Endodermal cell (in vitro differentiated cells): ENCODE results near the gene FYB2. TPM values are rescaled to one million over a fixed set of nuclear protein-coding genes. Genes with fewer than 3 reads are reported as not detected.

Source experiments
- DNase-seq: peaks from one replicate; pipeline ENCODE4 v3.0.0-alpha.2; 2017
- H3K27ac ChIP-seq: 2 replicates; pipeline ENCODE4 v1.5.1; 2013; ENCODE audit warnings: mild to moderate bottlenecking, low read depth, low read length, moderate library complexity
- H3K27me3 ChIP-seq: 2 replicates; pipeline ENCODE4 v1.6.1; 2013; ENCODE audit warnings: mild to moderate bottlenecking, low read length, moderate library complexity; ENCODE audit not compliant: insufficient read depth, control insufficient read depth, poor library complexity, severe bottlenecking
- H3K36me3 ChIP-seq: 2 replicates; pipeline ENCODE4 v1.7.0; 2013; ENCODE audit warnings: mild to moderate bottlenecking, low read length, moderate library complexity; ENCODE audit not compliant: control insufficient read depth, insufficient read depth
- H3K4me1 ChIP-seq: one replicate; pipeline ENCODE4 v1.7.0; 2013; ENCODE audit warnings: low read length; ENCODE audit not compliant: control insufficient read depth, insufficient read depth
- H3K4me3 ChIP-seq: 2 replicates; pipeline ENCODE4 v1.5.1; 2013; ENCODE audit warnings: mild to moderate bottlenecking, low read length, moderate library complexity
- H3K9ac ChIP-seq: 2 replicates; pipeline ENCODE4 v1.6.1; 2013; ENCODE audit warnings: mild to moderate bottlenecking, low read length, moderate library complexity; ENCODE audit not compliant: poor library complexity, severe bottlenecking; ENCODE audit errors: extremely low read depth
- H3K9me3 ChIP-seq: 2 replicates; pipeline ENCODE4 v1.6.1; 2013; ENCODE audit warnings: mild to moderate bottlenecking, low read length, moderate library complexity; ENCODE audit not compliant: control insufficient read depth
- H3K27ac Mint-ChIP-seq: 2 replicates; pipeline ENCODE4 v1.8.0; 2020; ENCODE audit warnings: mixed read lengths
- H3K27me3 Mint-ChIP-seq: 2 replicates; pipeline ENCODE4 v1.8.0; 2021; ENCODE audit warnings: mild to moderate bottlenecking, mixed read lengths; ENCODE audit not compliant: insufficient read depth
- H3K36me3 Mint-ChIP-seq: 2 replicates; pipeline ENCODE4 v1.8.0; 2020; ENCODE audit warnings: low read depth, mixed read lengths
- H3K4me1 Mint-ChIP-seq: 2 replicates; pipeline ENCODE4 v1.8.0; 2020; ENCODE audit warnings: mixed read lengths
- H3K4me3 Mint-ChIP-seq: 2 replicates; pipeline ENCODE4 v1.8.0; 2020; ENCODE audit warnings: mild to moderate bottlenecking, moderate library complexity, mixed read lengths
- H3K9me3 Mint-ChIP-seq: 2 replicates; pipeline ENCODE4 v1.8.0; 2020; ENCODE audit warnings: mild to moderate bottlenecking, mixed read lengths
- WGBS, 2 experiments: methylation state at CpG; one replicate each; pipeline versions ENCODE4 v1.1.5 to v1.1.7; 2013; ENCODE audit warnings: missing lambda C conversion rate in 2 of 2, mixed read lengths in 1 of 2; ENCODE audit not compliant: insufficient coverage in 1 of 2, insufficient read length in 1 of 2; 5-methylcytosine and 5-hydroxymethylcytosine counted together
- total RNA-seq, 2 donors: library from RNA; stranded (reverse); fragmentation: NEBNext Ultra II Directional in 1 of 2; extraction: Animal tissue kit (Norgen Biotek cat#: 25700) in 1 of 2; gene quantifications; 2 replicates in 1 of 2; 3 replicates in 1 of 2; pipeline ENCODE4 v1.2.1, GENCODE V29; 2021
- TF ChIP-seq, protein P1 (sequence below): fragments of 200-600 bp; sonication (generic); conservative IDR thresholded peaks from 2 replicates; pipeline ENCODE4 v1.5.0; 2021; ENCODE audit warnings: antibody characterized with exemption, mild to moderate bottlenecking

Gene FYB2
- total RNA-seq, 2 donors from 2014 or later = 8.2 to 12.0 TPM

DNA sequence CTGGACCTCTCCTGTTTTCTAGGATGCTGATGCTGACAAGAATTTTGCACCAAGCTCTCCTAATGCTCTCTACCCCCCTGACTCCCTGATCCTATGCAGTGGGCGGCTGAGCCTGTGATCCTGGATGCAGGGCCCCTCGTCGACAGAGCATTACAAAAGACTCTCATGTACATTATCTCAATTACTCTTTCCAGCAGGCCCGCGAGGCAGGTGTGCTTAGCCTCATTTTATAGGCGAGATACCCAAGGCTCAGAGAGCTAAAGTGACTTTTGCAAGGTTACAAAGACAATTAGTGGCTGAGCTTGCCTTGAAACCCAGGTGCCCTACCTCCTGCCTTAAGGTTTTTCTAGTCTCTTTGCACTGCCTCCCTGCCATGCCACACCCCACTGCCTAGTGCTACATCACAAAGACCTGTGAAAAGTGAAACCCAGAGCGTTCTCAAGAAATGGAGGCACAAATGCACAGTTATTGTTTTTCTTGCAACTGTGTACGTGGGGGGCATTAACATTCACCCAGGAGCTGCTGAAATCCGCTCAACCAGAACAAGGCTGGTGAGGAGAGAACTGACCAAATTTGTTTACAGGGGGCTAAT lies 25.4 kb upstream of the FYB2 start:
- no peaks in the 10 kb centered on the region for H3K36me3 Mint-ChIP-seq
- no peak overlapping the region for H3K9ac ChIP-seq
- 59 to 63% methylated on average over 7 to 9 of the region's 9 CpGs for WGBS, 2 experiments
- DNase-seq = no peak
- H3K27me3 Mint-ChIP-seq = peaks cover 30% of the 10 kb centered on the region
- TF ChIP-seq, protein P1, sequence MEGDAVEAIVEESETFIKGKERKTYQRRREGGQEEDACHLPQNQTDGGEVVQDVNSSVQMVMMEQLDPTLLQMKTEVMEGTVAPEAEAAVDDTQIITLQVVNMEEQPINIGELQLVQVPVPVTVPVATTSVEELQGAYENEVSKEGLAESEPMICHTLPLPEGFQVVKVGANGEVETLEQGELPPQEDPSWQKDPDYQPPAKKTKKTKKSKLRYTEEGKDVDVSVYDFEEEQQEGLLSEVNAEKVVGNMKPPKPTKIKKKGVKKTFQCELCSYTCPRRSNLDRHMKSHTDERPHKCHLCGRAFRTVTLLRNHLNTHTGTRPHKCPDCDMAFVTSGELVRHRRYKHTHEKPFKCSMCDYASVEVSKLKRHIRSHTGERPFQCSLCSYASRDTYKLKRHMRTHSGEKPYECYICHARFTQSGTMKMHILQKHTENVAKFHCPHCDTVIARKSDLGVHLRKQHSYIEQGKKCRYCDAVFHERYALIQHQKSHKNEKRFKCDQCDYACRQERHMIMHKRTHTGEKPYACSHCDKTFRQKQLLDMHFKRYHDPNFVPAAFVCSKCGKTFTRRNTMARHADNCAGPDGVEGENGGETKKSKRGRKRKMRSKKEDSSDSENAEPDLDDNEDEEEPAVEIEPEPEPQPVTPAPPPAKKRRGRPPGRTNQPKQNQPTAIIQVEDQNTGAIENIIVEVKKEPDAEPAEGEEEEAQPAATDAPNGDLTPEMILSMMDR = no peak
- H3K4me1 Mint-ChIP-seq = peaks cover 10% of the 10 kb centered on the region
- H3K36me3 ChIP-seq = no peaks in the 10 kb centered on the region
- H3K9me3 ChIP-seq = no peaks in the 10 kb centered on the region
- no peak overlapping the region for H3K27ac ChIP-seq
- H3K9me3 Mint-ChIP-seq = peaks cover under 1% of the 10 kb centered on the region
- H3K4me3 Mint-ChIP-seq = no peak overlapping the region
- H3K4me3 ChIP-seq = no peak overlapping the region
- peaks cover 7% of the 10 kb centered on the region for H3K4me1 ChIP-seq
- H3K27me3 ChIP-seq = peaks cover 3% of the 10 kb centered on the region
- no peak overlapping the region for H3K27ac Mint-ChIP-seq

DNA sequence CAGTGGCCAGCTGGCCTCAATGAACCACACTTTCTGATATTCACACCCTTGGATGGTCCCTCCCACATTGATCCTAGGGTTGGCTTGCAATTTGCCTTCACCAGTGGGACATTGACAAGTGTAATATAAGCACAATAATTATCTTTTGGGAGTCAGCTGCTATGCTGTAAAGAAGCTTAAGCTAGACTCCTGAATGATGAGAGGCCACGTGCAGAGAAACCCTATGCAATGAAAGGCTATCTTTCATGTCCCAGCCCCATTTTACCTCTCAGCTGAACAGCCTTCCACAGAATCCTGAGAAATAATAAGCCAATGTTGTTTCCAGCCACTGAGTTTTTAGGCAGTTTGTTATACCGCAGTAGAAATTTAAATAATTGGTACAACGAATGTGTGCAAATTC lies 24.3 kb upstream of the FYB2 start:
- TF ChIP-seq, protein P1 = no peak
- H3K27ac ChIP-seq = no peak overlapping the region
- H3K9ac ChIP-seq = no peak overlapping the region
- Mint-ChIP-seq H3K4me3 (no peak overlapping the region), H3K9me3 (peaks cover 5% of the 10 kb centered on the region), H3K36me3 (no peaks in the 10 kb centered on the region), H3K4me1 (peaks cover 10% of the 10 kb centered on the region), H3K27me3 (peaks cover 27% of the 10 kb centered on the region), H3K27ac (no peak overlapping the region)
- WGBS, 2 experiments = 92 to 94% methylated on average over 3 of the region's 3 CpGs
- peaks cover 3% of the 10 kb centered on the region for H3K27me3 ChIP-seq
- peaks cover 7% of the 10 kb centered on the region for H3K4me1 ChIP-seq
- no peaks in the 10 kb centered on the region for H3K9me3 ChIP-seq
- DNase-seq = no peak
- no peaks in the 10 kb centered on the region for H3K36me3 ChIP-seq
- H3K4me3 ChIP-seq = no peak overlapping the region

- H3K27ac Mint-ChIP-seq = no peak overlapping the region
- no peaks in the 10 kb centered on the region for H3K36me3 Mint-ChIP-seq
- no peak overlapping the region for H3K9ac ChIP-seq
- no peak overlapping the region for H3K4me3 Mint-ChIP-seq
- H3K36me3 ChIP-seq = no peaks in the 10 kb centered on the region
- peaks cover 4% of the 10 kb centered on the region for H3K4me1 ChIP-seq
- H3K4me3 ChIP-seq = no peak overlapping the region
- peaks cover 21% of the 10 kb centered on the region for H3K27me3 Mint-ChIP-seq
- DNase-seq = no peak
- TF ChIP-seq, protein P1 = no peak
- peaks cover 3% of the 10 kb centered on the region for H3K27me3 ChIP-seq
- H3K9me3 ChIP-seq = no peaks in the 10 kb centered on the region
- WGBS, 2 experiments = 67 to 86% methylated on average over 1 to 3 of the region's 3 CpGs
- H3K9me3 Mint-ChIP-seq = peaks cover 5% of the 10 kb centered on the region
- H3K27ac ChIP-seq = no peak overlapping the region
- H3K4me1 Mint-ChIP-seq = peaks cover 10% of the 10 kb centered on the region
These were observed 19.6 kb upstream of the FYB2 start for GRCh38 chr1:56838759-56839158.
